HG03558 (cell line): ENCODE measurements around the gene HSP90AB1.

Experiments used
- ATAC-seq: cut with Tn5 transposase; IDR thresholded peaks from one replicate; pipeline ENCODE4 v1.9.1; 2021; ENCODE audit warnings: moderate number of reproducible peaks; ENCODE audit not compliant: unreplicated experiment; ENCODE audit errors: extremely low read depth

The HSP90AB1 gene

GRCh38 chr6:44278315-44278714 lies 31.4 kb downstream of the HSP90AB1 start:
- no peak for ATAC-seq

- ATAC-seq = no peak
Measured at GRCh38 chr6:44278774-44279697, 32.1 kb downstream of the HSP90AB1 start.

GRCh38 chr6:44284121-44284520 lies 37.2 kb downstream of the HSP90AB1 start:
- no peak for ATAC-seq

- ATAC-seq = no peak
Measured at GRCh38 chr6:44284867-44285266, 38.0 kb downstream of the HSP90AB1 start.

- ATAC-seq = no peak
Measured at GRCh38 chr6:44285552-44286284, 38.8 kb downstream of the HSP90AB1 start.

- ATAC-seq = no peak
Measured at GRCh38 chr6:44286285-44286565, 39.3 kb downstream of the HSP90AB1 start.

- no peak for ATAC-seq
Measured at GRCh38 chr6:44286747-44287146, 39.8 kb downstream of the HSP90AB1 start.

GRCh38 chr6:44289726-44290260 lies 42.9 kb downstream of the HSP90AB1 start:
- no peak for ATAC-seq

- ATAC-seq = no peak
Measured at GRCh38 chr6:44291841-44292240, 44.9 kb downstream of the HSP90AB1 start.

- ATAC-seq = no peak
Measured at GRCh38 chr6:44292661-44293365, 45.9 kb downstream of the HSP90AB1 start.

GRCh38 chr6:44294832-44295791 lies 48.2 kb downstream of the HSP90AB1 start:
- ATAC-seq = no peak

- ATAC-seq = no peak
Measured at GRCh38 chr6:44297063-44298038, 50.5 kb downstream of the HSP90AB1 start.

GRCh38 chr6:44298055-44298803 lies 51.3 kb downstream of the HSP90AB1 start:
- no peak for ATAC-seq

GRCh38 chr6:44298864-44299263 lies 52.0 kb downstream of the HSP90AB1 start:
- no peak for ATAC-seq

- no peak for ATAC-seq
Measured at GRCh38 chr6:44300292-44300823, 53.5 kb downstream of the HSP90AB1 start.

- ATAC-seq = no peak
Measured at GRCh38 chr6:44301106-44301505, 54.2 kb downstream of the HSP90AB1 start.

GRCh38 chr6:44301782-44302564 lies 55.1 kb downstream of the HSP90AB1 start:
- no peak for ATAC-seq
